HG03460 (cell line): ENCODE results near the gene AURKB.
"Not testable (repeated sequence)": the region's sequence is repeated elsewhere in the genome, so short reads cannot be mapped to it uniquely, and the experiment has no call there.

Experiments
- ATAC-seq: cut with Tn5 transposase; IDR thresholded peaks from one replicate; pipeline ENCODE4 v1.9.1; 2021; ENCODE audit not compliant: unreplicated experiment

AURKB gene

DNA sequence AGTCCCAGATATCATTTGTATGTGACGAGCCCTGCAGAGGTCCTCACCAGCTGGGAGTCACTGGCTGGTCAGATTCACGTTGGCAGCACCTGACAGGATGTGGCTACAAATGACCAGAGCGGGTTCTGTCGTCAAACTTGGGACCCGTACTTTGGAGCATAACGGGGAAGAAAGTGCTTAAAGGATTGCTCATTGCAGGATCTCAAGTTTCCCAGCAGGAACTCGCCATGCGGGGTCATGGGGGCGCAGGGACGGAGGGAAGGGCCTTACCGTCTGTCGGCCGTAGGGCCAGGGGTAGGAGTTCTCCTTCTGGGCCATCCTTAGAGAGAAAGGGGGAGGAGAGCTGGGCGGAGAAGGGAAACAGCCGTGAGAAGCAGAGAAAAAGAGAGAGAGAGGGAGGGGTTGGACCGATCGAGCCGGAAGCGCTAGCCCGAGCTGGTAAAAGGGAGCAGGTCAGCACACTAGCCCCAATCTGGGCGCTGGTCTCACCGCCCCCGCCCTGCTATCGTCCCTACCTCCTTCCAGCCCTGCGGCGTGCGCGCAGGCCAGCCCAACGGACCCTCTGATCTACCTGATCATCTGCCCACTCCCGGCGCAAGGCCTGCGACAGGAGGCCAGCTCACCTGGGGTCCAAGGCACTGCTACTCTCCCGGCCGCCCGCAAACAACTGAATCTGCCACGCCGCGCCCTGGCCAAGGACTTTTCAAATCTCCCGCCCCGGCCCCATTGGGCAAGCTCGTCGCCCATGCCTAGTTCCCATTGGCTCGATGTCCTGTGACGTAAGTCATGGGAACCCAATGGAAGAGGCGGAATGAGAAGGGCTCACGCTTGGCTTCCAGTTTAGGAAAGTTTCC, at the start of gene AURKB:
Gene AURKB, minus strand, starts transcription at position 669 of the 854 bp plus-strand sequence. Its CDS starts 351 bp downstream, at position 318.
- peak; percentile 84 for ATAC-seq

DNA sequence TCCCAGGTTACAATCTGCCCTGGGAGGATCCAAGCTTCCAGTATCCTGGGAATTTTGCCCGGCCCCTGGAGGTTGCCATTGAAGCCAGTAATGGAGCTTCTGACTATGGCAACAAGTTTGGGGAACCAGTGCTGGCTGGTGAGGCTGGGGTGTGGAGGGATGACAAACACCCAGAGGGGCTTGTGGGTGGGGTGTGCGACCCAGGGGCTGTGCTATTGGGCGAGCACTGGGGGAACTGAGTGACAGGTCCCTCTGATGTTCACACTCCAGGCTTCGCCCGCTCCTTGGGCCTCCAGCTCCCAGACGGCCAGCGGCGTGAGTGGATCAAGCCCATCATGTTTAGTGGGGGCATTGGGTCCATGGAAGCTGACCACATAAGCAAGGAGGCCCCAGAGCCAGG, 47.4 kb upstream of the AURKB start:
- no peak for ATAC-seq

DNA sequence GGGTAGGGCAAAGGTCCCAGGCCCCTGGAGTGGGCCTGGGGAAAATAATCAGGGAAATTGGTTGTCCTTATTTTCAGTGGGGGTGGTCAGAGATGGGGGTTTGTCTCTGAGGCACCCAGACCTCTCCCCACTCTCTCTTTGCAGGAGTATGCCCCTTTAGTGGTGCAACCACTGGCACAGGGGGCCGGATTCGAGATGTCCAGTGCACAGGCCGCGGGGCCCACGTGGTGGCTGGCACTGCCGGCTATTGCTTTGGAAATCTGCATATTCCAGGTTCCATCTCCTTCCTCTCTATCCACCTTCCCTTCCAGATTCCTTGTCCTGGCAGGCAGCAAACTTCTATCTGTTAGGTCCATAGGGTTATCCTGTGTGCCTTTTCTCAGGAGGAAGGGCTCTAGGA, 46.3 kb upstream of the AURKB start:
- ATAC-seq = no peak

DNA sequence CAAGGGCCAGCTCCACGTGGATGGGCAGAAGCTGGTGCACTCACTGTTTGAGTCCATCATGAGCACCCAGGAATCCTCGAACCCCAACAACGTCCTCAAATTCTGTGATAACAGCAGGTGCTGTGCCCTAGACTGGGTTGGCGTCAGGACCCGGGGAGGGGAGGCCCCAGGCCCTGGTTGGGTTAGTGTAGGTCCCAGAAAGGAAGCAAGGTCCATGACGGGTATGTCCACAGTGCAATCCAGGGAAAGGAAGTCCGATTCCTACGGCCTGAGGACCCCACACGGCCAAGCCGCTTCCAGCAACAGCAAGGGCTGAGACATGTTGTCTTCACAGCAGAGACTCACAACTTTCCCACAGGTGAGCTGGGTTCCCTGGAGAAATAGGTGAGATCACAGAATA, 45.9 kb upstream of the AURKB start:
- no peak for ATAC-seq

DNA sequence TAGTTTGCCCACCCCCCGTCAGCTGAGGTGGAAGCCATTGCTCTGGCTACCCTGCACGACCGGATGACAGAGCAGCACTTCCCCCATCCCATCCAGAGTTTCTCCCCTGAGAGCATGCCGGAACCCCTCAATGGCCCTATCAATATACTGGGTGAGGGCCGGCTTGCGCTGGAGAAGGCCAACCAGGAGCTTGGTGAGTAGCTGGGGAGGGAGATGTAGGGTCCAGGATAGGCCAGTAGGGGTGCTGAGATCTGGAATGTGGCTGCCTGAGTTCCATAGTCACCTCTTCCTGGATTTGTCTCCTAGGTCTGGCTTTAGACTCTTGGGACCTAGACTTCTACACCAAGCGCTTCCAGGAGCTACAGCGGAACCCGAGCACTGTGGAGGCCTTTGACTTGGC, 45.1 kb upstream of the AURKB start:
- no peak for ATAC-seq

DNA sequence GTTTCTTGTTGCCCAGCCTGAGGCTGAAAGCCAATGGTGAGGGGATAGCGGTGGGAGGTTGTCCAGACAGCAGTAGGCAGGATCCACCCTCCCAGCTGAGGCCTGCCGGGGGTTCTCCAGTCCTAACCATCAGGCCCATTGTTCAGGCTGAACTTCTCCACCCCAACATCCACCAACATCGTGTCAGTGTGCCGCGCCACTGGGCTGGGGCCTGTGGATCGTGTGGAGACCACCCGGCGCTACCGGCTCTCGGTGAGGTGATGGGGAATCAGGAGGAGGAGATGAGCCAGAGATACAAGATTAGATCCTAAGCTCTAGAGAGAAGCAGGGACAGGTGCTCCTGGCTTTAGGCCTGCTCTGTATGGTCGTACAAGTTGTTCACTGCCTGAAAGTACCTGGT, 44.5 kb upstream of the AURKB start:
- ATAC-seq = no peak

DNA sequence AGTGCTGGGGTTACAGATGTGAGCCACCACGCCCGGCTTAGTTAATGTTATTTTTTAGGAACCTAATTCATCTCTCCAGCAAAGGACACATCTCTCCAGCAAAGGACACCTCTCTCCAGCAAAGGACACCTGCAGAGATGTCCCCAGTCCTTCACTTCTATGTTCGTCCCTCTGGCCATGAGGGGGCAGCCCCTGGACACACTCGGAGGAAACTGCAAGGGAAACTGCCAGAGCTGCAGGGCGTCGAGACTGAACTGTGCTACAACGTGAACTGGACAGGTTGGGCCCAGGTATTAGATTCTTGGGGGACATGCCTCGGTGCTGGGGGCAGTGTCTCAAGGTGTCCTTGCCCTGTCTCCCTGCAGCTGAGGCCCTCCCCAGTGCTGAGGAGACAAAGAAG, 43.4 kb upstream of the AURKB start:
- no peak for ATAC-seq

DNA sequence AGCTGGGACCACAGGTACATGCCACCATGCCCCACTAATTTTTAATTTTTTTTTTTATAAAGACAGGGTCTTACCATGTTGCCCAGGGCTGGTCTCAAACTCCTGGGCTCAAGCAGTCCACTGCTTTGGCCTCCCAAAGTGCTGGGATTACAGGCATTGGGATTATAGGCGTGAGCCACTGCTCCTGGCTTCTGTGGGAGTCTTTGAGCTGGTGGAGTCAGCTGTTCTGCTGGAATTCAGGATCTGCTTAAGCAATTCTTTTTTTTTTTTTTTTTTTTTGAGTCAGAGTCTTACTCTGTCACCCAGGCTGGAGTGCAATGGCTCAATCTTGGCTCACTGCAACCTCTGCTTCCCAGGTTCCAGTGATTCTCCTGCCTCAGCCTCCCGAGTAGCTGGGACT, 41.0 kb upstream of the AURKB start:
- ATAC-seq = not testable (repeated sequence)

DNA sequence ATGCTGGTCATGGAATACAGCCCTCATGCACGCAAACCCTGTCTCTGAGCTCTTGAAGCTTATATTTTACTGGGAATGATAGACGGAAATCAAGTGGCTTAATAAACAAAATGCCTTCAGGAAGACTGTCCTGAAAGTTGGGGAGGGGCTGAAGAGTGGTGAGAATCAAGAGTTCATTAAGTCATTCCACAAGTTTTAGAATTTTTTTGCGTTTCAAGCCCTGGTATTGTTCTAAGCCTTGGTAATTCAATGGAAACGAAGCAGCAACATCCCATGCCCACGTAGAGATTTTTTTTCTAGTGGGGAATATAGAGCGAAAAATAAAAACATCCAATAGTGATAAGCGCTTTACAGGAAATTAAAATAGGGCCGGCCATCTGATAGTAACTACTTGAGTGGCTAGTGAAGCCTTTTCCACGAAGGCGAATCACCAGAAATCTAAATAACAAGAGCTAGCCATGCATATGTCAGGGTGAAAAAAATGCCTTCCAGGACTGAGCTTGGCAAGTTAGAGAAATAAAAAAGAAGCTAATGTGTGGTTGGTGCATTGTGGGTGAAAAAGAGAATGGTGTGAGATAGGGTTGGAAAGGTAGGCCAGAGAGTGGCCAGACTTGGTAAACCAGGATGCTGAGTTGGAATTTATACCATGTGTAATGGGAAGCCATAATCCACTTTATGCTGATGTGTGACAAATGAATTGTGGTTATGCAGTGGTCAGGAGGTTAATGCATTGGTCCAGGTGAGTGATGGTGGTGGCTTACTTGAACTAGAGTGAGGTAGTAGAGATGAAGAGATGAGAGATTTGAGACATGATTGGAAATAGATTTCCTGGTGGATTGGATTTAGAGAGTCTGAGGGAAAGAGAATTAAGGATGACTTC, 39.5 kb upstream of the AURKB start:
- no peak for ATAC-seq

DNA sequence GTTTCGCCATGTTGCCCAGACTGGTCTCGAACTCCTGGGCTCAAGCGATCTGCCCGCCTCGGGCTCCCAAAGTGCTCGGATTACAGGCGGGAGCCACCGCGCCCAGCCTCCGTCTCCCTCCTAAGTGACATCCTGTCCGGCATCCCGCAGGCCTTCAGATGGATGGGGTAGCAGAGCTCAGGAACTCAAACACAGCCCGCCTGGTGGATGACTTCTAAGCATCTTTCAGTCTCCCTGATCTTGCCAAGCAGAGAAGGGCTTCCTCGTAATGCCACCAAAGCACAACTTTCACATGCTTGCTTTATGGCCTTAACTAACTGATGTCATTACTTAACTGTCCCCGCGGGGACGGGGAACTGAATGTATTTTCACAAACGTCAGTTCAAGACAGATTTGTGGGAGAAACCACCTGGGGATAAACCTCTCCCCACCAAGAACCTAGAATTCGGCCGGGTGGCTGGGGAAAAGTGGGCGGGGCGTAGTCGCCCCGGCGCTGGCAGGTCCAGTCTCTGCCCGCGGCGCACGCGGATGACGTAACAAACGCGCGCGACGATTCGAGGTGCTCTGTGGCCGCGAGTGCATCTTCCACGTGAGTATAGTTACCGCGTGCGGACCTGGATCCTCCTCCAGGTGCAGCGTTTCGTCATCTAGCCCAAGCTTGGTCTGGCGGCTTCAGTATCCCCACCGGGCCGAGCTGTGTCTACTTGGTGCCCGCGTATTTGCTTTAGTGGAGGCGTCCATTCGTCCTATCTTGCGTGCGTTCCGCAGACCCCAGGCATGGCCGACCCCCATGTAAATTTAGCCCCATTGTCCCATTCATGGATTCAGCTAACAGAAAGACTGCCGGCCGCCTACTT, 38.6 kb upstream of the AURKB start, which contains the start of gene PFAS:
Gene PFAS, plus strand, starts transcription at position 539 of the 857 bp plus-strand sequence. CDS start 4,649 bp downstream, outside the sequence.
- ATAC-seq = peak; percentile 46

DNA sequence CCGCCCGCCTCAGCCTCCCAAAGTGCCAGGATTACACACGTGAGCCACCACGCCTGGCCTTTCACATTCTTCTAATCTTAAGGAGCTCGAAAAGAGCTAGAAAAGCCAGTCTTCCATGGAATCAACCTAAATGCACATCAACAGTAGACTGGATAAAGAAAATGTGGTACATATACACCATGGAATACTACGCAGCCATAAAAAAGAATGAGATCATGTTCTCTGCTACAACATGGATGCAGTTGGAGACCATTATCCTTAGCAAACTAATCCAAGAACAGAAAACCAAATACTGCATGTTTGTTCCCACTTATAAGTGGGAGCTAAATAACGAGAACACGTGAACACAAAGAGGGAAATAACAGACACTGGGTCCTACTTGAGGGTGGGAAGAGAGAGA, 34.4 kb upstream of the AURKB start:
- no peak for ATAC-seq

DNA sequence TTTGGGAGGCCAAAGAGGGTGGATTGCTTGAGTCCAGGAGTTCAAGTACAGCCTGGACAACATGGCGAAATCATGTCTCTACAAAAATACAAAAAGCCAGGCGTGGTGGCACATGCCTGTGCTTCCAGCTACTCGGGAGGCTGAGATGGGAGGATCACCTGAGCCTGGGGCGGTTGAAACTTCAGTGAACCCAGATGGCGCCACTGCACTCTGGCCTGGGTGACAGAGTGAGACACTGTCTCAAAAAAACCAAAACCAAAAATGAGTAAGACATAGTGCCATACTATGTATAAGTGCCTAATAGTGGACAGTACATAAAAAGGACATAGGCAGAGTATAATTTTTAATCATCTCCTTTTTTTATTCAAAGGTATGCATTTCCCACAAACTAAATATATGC, 33.5 kb upstream of the AURKB start:
- no peak for ATAC-seq

DNA sequence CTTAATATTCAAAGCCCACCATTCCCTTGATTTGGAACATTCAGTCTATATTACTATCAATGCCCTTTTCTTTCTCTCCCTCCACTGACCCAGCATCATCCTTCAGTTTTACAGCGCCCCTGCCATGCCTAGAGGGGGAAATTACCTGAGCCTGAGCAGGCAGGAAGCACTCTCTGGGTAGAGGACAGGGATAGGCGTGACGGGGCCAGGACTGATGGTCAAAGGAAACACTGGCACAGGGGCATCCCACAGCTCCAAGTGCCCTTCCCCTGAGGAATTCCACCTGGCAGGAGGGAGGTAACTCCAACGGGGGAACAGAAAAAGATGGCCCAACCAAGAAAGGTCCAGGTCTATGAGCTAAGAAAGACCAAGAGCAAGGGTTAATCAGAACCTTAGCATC, 27.5 kb upstream of the AURKB start:
- no peak for ATAC-seq

DNA sequence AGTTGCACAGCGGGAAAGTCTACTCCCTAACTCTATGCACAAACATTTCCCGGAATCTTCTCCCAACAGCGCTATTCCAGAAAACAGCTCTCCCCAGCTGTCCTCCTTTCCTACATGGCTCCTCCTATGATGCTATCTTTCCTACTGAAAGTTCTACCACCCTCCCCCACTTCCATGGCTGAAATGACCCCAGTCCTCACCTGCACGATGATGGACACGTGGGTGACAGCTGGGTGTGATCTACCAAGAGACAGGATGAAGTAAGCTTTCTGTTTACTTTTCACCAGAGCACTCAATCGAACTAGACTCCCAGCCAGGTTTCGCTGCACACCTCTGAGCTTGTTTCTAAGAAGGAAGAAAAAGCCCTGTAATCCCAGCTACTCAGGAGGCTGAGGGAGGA, 26.8 kb upstream of the AURKB start:
- no peak for ATAC-seq

DNA sequence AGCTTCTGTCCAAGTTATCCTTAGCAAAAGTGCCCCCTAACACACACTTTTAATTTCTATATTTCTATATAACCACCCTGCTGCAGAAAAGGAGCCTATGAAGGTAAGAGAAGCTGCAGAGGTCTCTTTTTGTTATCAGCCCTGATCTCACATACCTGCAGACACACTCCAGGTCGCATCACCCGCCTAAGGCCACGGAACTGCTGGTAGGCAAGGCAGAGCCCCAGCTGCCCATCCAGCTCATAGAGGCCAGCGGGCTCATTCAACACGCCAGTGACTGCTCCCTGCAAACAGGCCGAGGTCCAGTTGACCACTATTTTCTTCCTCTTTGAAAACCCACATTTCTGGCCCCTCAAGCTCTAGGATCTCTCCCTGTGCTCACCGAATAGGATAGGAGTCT, 25.3 kb upstream of the AURKB start:
- no peak for ATAC-seq

DNA sequence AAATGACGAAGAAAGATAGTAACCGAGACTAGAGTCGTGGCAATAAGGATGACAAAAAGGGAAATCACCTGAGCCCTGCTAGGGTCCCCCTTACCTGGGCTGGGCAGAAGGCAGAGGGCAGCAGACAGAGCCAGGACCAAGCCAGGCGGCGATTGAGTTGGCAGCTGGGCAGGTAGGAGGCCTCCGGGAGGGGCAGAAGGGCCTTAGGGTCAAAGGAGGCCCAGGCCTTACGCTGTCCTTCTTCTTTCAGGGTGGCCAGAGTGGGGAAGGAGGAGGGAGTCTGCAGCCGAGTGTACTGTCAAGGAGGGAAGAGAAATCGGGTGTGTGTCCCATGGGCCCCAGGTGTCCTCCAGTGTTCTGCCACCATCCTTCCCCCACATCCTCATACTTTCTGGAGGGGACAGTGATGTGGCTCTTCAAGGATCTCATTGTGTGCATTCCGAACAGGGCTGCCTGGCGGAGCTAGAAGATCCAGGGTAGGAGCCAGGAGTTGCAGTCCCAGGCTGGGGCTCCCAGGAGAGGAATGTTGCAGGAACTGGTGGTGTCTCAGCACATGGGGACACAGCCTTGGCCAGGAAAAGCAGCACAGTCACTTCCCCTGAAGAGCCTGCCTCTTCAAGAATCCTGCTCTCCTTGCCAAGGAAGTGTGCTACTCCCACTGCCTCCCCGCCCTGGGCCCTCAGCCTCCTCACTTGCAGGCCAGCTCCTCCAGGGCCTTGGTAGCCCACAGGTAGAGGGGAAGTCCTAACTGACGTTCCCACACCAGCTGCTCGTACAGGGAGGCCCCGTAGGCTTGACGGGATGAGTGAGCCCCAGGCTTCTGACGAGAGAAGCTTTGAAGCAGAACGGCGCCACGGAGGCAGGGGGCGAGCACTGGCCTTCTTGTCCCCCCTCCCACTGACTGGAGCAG, 24.2 kb upstream of the AURKB start:
- ATAC-seq = no peak

DNA sequence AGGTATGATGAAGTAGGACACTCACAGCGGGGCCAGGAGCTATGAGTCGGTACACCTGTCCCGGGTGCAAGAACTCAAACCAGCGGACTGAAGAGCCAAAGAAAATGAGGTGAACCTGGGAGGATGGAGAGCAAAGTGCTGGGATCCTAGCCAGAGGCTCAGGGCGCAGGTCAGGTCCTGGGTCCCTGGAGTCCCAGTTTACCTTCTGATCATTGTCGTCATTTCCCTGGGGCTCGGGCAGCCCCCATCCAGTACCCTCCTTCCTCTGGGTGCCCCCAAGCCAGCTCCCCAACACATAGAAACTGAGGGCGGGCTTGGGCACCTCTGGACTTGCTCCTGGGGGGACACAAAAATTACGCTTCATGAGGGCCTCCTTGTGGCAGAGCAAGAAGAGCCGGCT, 21.3 kb upstream of the AURKB start:
- ATAC-seq = no peak

DNA sequence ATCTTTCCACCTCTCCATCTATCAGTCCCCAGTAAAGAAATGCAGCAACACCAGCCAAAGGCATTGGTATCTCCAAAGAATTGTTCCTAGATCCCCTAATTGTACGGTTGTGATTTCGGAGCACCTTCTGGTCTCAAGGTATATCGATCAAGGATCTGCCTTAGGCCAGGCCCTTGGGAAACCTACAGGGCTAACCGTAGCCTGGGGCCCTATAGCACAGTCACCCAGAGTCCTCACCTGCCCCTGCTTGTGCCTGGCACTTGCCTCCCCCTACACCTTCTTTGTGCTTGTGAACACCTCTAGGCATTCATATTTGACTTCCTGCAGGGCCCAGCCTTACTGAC, 16.8 kb upstream of the AURKB start:
- no peak for ATAC-seq

DNA sequence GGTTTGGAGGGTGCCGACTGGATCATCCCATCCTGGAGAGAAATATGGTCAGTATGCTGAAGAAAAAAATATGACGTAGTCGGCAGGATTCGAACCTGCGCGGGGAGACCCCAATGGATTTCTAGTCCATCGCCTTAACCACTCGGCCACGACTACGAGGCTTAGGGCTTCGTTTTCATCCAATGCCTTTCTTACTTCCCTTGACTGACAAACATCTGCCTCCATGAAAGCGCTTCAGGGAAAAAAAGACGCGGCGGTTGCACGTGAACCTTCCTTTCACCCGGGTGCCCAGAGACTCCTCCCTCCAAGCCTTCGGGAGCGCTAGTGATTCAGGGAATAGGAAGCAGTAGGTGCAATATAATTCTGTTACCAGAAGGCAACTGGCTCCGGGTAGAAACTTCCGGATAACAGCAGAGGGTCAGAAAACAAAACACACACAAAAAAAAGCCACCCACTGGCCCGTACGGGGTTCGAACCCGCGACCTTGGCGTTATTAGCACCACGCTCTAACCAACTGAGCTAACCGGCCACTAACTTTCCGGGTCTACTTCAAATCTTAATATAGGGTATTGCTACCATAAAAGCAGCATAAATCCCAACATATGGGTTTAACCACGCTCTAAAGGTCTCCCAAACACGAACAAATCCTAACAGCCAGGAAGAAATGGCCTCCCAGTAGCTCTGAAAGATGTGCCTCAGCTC, 16.3 kb upstream of the AURKB start:
- ATAC-seq = no peak
